Testis (tissue), 3 donors: Measurements from ENCODE around the gene TAC4. TPM values are rescaled to one million over a fixed set of nuclear protein-coding genes. Genes with fewer than 3 reads are reported as not detected.

Experiments used
- DNase-seq: peaks from one replicate; pipeline ENCODE4 v3.0.0-alpha.2; 2019
- H3K27ac ChIP-seq, 2 donors: fragments of 200-600 bp; sonication (generic); one replicate each; pipeline ENCODE4 v1.5.1; 2019
- H3K27me3 ChIP-seq: fragments of 200-600 bp; sonication (generic); one replicate; pipeline ENCODE4 v1.5.1; 2019
- H3K36me3 ChIP-seq: fragments of 200-600 bp; sonication (generic); one replicate; pipeline ENCODE4 v1.5.1; 2017; ENCODE audit warnings: low read depth; ENCODE audit errors: missing control alignments
- H3K4me1 ChIP-seq: fragments of 200-600 bp; sonication (generic); one replicate; pipeline ENCODE4 v1.5.1; 2019
- H3K4me3 ChIP-seq, 2 donors: fragments of 200-600 bp; sonication (generic); one replicate each; pipeline ENCODE4 v1.5.1; 2017 to 2019
- H3K9me3 ChIP-seq: fragments of 200-600 bp; sonication (generic); one replicate; pipeline ENCODE4 v1.5.1; 2017
- CTCF ChIP-seq, 3 experiments: fragments of 450-650 bp in 2 of 3; fragments of 200-600 bp in 1 of 3; sonication (generic) in 1 of 3; IDR thresholded peaks; one replicate each; pipeline ENCODE4 v1.5.1; 2016 to 2019; ENCODE audit warnings: antibody characterized with exemption in 3 of 3, mild to moderate bottlenecking in 2 of 3, moderate library complexity in 1 of 3
- POLR2A ChIP-seq: fragments of 450-650 bp; IDR thresholded peaks from one replicate; pipeline ENCODE4 v1.6.1; 2017; ENCODE audit warnings: antibody characterized with exemption, mild to moderate bottlenecking, moderate library complexity
- WGBS, 2 donors: methylation state at CpG; one replicate each; pipeline ENCODE4 v1.1.5; 2018; 5-methylcytosine and 5-hydroxymethylcytosine counted together
- intact Hi-C: fragments of 100-400 bp; cut with DNase I; formaldehyde crosslinking; loops from one replicate; pipeline ENCODE4 v1.15.1; 2023; ENCODE audit warnings: low total_unique reads
- polyA plus RNA-seq: library from polyadenylated mRNA; stranded (reverse); fragments of 350-450 nt; fragmentation: Illumina TruSeq; extraction: RNeasy Lipid Tissue Mini Kit (QIAGEN cat#74804); gene quantifications from one replicate; pipeline ENCODE4 v1.2.3, GENCODE V29; 2014; ENCODE audit warnings: low read depth, low replicate concordance; ENCODE audit not compliant: insufficient read depth
- total RNA-seq, 2 donors: library from RNA; depleted of rRNA; stranded (reverse); fragments of >200 nt; gene quantifications; one replicate each; pipeline ENCODE4 v1.2.3, GENCODE V29; 2016

TAC4 gene
- total and polyA plus RNA-seq, 3 donors from 2014 or later: not detected

DNA sequence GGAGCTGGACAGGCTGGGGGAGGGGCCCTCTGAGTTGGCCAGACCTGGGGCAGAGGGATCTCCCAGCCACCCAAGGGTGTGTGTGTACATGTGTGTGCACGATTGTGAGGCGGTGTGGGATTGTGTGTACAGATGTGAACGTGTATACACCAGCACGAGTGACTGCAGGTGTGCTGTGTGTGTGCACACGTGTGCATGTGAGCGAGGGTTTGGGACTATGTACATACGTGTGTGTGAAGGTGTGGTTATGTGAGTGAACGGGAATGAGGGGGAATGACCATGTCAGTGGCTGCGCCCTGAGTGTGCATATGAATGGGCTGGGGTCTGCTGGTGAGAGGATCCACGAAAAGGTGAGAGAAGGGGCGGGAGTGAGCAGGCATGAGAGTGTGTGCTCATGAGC, 22.4 kb upstream of the TAC4 start:
- Histone ChIP-seq H3K36me3 (no peaks in the 10 kb centered on the region), H3K4me1 (no peaks in the 10 kb centered on the region), H3K4me3 (no peak overlapping the region), H3K27me3 (no peaks in the 10 kb centered on the region), H3K9me3 (no peaks in the 10 kb centered on the region), H3K27ac (no peak overlapping the region)
- no peak for DNase-seq
- TF ChIP-seq POLR2A: no peak
- no peak for TF ChIP-seq CTCF (IDR thresholded peaks at IDR 0.05)
- intact Hi-C loops: no loop called here
- WGBS, 2 donors: 86 to 90% methylated on average over 11 of the region's 11 CpGs

DNA sequence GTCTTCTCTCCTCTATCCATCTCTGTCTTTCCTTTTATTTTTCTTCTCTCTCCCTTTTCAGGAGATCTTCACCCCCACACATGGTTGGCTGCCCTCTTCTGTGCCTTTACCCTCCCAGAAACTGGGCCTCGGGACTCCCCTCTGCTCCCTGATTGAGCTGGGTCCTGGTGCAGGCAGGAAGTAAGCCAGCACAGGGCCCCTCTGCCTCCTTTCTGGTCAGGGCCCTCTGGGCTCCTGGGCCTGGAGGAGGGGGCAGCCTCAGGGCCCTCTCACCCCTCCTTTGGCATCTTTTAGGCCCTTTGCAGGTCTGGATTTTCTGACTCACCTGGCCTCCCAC, 21.1 kb upstream of the TAC4 start:
- no peak overlapping the region for H3K27ac ChIP-seq
- no peaks in the 10 kb centered on the region for H3K36me3 ChIP-seq
- H3K4me1 ChIP-seq: no peaks in the 10 kb centered on the region
- DNase-seq: no peak
- intact Hi-C loops: no loop called here
- 50 to 59% methylated on average over 1 of the region's 1 CpG for WGBS, 2 donors
- no peaks in the 10 kb centered on the region for H3K9me3 ChIP-seq
- H3K27me3 ChIP-seq: no peaks in the 10 kb centered on the region
- no peak overlapping the region for H3K4me3 ChIP-seq
- TF ChIP-seq POLR2A (no peak), CTCF (IDR thresholded peaks at IDR 0.05) (no peak)

- no peak overlapping the region for H3K4me3 ChIP-seq
- 92 to 94% methylated on average over 3 of the region's 3 CpGs for WGBS, 2 donors
These were observed 19.1 kb upstream of the TAC4 start for GRCh38 chr17:49866882-49867413.

GRCh38 chr17:49866019-49866380, 18.1 kb upstream of the TAC4 start:
- TF ChIP-seq POLR2A: no peak
- no peak for TF ChIP-seq CTCF (IDR thresholded peaks at IDR 0.05)
- H3K4me3 ChIP-seq: no peak overlapping the region
- no peaks in the 10 kb centered on the region for H3K9me3 ChIP-seq
- 0 to 55% methylated on average over 1 of the region's 1 CpG for WGBS, 2 donors
- H3K4me1 ChIP-seq: no peaks in the 10 kb centered on the region
- H3K36me3 ChIP-seq: no peaks in the 10 kb centered on the region
- H3K27ac ChIP-seq: no peak overlapping the region
- no peak for DNase-seq
- intact Hi-C loops: no loop called here
- no peaks in the 10 kb centered on the region for H3K27me3 ChIP-seq

More at GRCh38 chr17:49866882-49867413, 19.1 kb upstream of the TAC4 start:
- Histone ChIP-seq H3K9me3 (no peaks in the 10 kb centered on the region), H3K36me3 (no peaks in the 10 kb centered on the region), H3K4me1 (no peaks in the 10 kb centered on the region), H3K27ac (no peak overlapping the region), H3K27me3 (no peaks in the 10 kb centered on the region)
- TF ChIP-seq POLR2A: no peak
- no peak for TF ChIP-seq CTCF (IDR thresholded peaks at IDR 0.05)
- no peak for DNase-seq
- intact Hi-C loops: no loop called here

DNA sequence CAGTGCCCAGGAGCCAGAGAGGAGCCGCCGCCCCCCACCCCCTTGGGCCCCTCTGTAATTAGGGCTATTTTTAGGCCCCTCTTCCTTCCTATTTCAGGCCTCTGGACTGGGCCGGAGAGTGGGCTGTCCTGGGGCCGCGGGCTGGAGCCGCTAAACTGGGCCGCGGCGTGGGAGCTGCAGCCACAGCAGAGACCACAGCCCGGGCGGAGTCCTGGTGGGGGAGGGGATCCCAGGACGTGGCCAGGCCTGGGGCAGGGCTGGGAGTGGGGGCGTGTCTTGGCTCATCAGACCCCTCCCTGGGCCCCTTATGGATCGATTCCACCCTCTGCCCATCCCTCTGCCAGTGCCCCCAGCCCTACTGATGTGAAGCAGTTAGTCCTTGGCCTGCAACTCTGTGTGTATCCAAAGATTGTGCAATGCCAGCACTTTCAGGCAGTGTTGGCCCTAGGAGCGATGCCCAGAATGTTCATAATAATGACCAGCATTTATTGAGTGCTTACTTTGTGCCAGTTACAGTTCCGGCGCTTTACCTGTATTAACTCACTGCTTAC, 15.0 kb upstream of the TAC4 start:
- Histone ChIP-seq H3K27me3 (no peaks in the 10 kb centered on the region), H3K4me1 (no peaks in the 10 kb centered on the region), H3K27ac (no peak overlapping the region), H3K36me3 (no peaks in the 10 kb centered on the region), H3K9me3 (no peaks in the 10 kb centered on the region), H3K4me3 (no peak overlapping the region)
- TF ChIP-seq POLR2A: no peak
- no peak for TF ChIP-seq CTCF (IDR thresholded peaks at IDR 0.05)
- 65 to 66% methylated on average over 5 to 17 of the region's 17 CpGs for WGBS, 2 donors
- intact Hi-C loops: loop anchor here (5.0 kb wide), 1 partner anchor 134 kb away; the partner anchor contains the start of gene DLX3
- no peak for DNase-seq
